WTC11 (cell line): ENCODE results near the gene ACACA. TPM values are rescaled to one million over a fixed set of nuclear protein-coding genes. Genes with fewer than 3 reads are reported as not detected.

ENCODE experiments used
- ATAC-seq: fragments of 200-7000 bp; cut with Tn5 transposase; 2 replicates; pipeline ENCODE4 v1.10.0; 2021; ENCODE audit warnings: mild to moderate bottlenecking, moderate library complexity
- CTCF ChIA-PET: fragments of 300-600 bp; sonication (Branson Sonifier 250); formaldehyde crosslinking; loops from one replicate; lab custom pipeline; 2021; ENCODE audit warnings: antibody characterized with exemption; lab: Charles Lee
- POLR2A ChIA-PET: fragments of 350-600 bp; sonication (Branson Sonifier 250); formaldehyde crosslinking; loops from one replicate; lab custom pipeline; 2021; ENCODE audit warnings: antibody characterized with exemption; lab: Charles Lee
- DNase-seq: peaks from one replicate; pipeline ENCODE4 v3.0.0; 2021; ENCODE audit warnings: low spot score
- H3K27ac Mint-ChIP-seq: 2 replicates; pipeline ENCODE4 v1.8.0; 2021; ENCODE audit warnings: mixed read lengths
- H3K27me3 Mint-ChIP-seq: 2 replicates; pipeline ENCODE4 v1.8.0; 2021; ENCODE audit warnings: low read depth, mild to moderate bottlenecking, moderate library complexity, mixed read lengths
- H3K36me3 Mint-ChIP-seq: 2 replicates; pipeline ENCODE4 v1.8.0; 2021; ENCODE audit warnings: mixed read lengths
- H3K4me1 Mint-ChIP-seq: 2 replicates; pipeline ENCODE4 v1.8.0; 2022; ENCODE audit warnings: mixed read lengths
- H3K4me3 Mint-ChIP-seq: 2 replicates; pipeline ENCODE4 v1.8.0; 2021; ENCODE audit warnings: mild to moderate bottlenecking, moderate library complexity, mixed read lengths
- H3K9me3 Mint-ChIP-seq: 2 replicates; pipeline ENCODE4 v1.8.0; 2021; ENCODE audit warnings: mixed read lengths
- CDX4 ChIP-seq: fragments of 250-450 bp; sonication (Bioruptor Pico); IDR thresholded peaks from 2 replicates; pipeline ENCODE4 v1.9.0; 2021; ENCODE audit warnings: moderate library complexity, mild to moderate bottlenecking, inconsistent platforms, borderline replicate concordance
- ELF4 ChIP-seq: sonication (generic); formaldehyde crosslinking; IDR thresholded peaks from 2 replicates; pipeline ENCODE4 v1.8.1; 2022; ENCODE audit warnings: low read depth, mild to moderate bottlenecking, moderate library complexity, missing genetic modification reagents
- FOXK1 ChIP-seq: sonication (generic); formaldehyde crosslinking; IDR thresholded peaks from 2 replicates; pipeline ENCODE4 v1.8.0; 2022; ENCODE audit warnings: mild to moderate bottlenecking, moderate library complexity, missing genetic modification reagents
- GABPB1 ChIP-seq: sonication (generic); formaldehyde crosslinking; IDR thresholded peaks from 2 replicates; pipeline ENCODE4 v1.8.1; 2023; ENCODE audit warnings: mild to moderate bottlenecking, missing genetic modification reagents
- GRHL2 ChIP-seq: fragments of 250-450 bp; sonication (Bioruptor Pico); IDR thresholded peaks from 2 replicates; pipeline ENCODE4 v1.8.0; 2022; ENCODE audit warnings: mild to moderate bottlenecking, moderate library complexity; ENCODE audit not compliant: insufficient replicate concordance, severe bottlenecking
- HMGA2 ChIP-seq: fragments of 250-450 bp; sonication (Bioruptor Pico); IDR thresholded peaks from 2 replicates; pipeline ENCODE4 v1.4.0; 2021; ENCODE audit warnings: mild to moderate bottlenecking, moderate library complexity
- IRF1 ChIP-seq: sonication (generic); formaldehyde crosslinking; IDR thresholded peaks from 2 replicates; pipeline ENCODE4 v1.8.0; 2023; ENCODE audit warnings: missing genetic modification reagents
- JUN ChIP-seq: sonication (generic); formaldehyde crosslinking; IDR thresholded peaks from 2 replicates; pipeline ENCODE4 v1.8.0; 2023; ENCODE audit warnings: mild to moderate bottlenecking, missing genetic modification reagents
- NFATC4 ChIP-seq: fragments of 250-450 bp; sonication (Bioruptor Pico); IDR thresholded peaks from 2 replicates; pipeline ENCODE4 v1.9.0; 2021; ENCODE audit warnings: mild to moderate bottlenecking
- NFE2L1 ChIP-seq: sonication (generic); formaldehyde crosslinking; IDR thresholded peaks from 2 replicates; pipeline ENCODE4 v1.8.1; 2023; ENCODE audit warnings: missing genetic modification reagents
- NR2C2 ChIP-seq: sonication (generic); formaldehyde crosslinking; IDR thresholded peaks from 2 replicates; pipeline ENCODE4 v1.8.0; 2022; ENCODE audit warnings: mild to moderate bottlenecking, missing genetic modification reagents
- OVOL2 ChIP-seq: fragments of 250-450 bp; sonication (Bioruptor Pico); IDR thresholded peaks from 2 replicates; pipeline ENCODE4 v1.9.0; 2021; ENCODE audit warnings: mild to moderate bottlenecking, borderline replicate concordance
- RELA ChIP-seq: sonication (generic); formaldehyde crosslinking; IDR thresholded peaks from 2 replicates; pipeline ENCODE4 v1.8.1; 2022; ENCODE audit warnings: missing genetic modification reagents, mild to moderate bottlenecking, borderline replicate concordance
- SOX15 ChIP-seq: fragments of 250-450 bp; sonication (Bioruptor Pico); IDR thresholded peaks from 2 replicates; pipeline ENCODE4 v1.9.0; 2021; ENCODE audit warnings: mild to moderate bottlenecking
- SP1 ChIP-seq: sonication (generic); formaldehyde crosslinking; conservative IDR thresholded peaks from 2 replicates; pipeline ENCODE4 v1.8.1; 2022; ENCODE audit warnings: missing genetic modification reagents
- TP53 ChIP-seq: sonication (generic); formaldehyde crosslinking; IDR thresholded peaks from 2 replicates; pipeline ENCODE4 v1.8.1; 2023; ENCODE audit warnings: mild to moderate bottlenecking, missing genetic modification reagents
- USF1 ChIP-seq: sonication (generic); formaldehyde crosslinking; IDR thresholded peaks from 2 replicates; pipeline ENCODE4 v1.8.0; 2022; ENCODE audit warnings: mild to moderate bottlenecking, missing genetic modification reagents
- ZBTB21 ChIP-seq: sonication (generic); formaldehyde crosslinking; IDR thresholded peaks from 2 replicates; pipeline ENCODE4 v1.8.1; 2023; ENCODE audit warnings: mild to moderate bottlenecking, missing genetic modification reagents, borderline replicate concordance
- ZNF219 ChIP-seq: sonication (generic); formaldehyde crosslinking; IDR thresholded peaks from 2 replicates; pipeline ENCODE4 v1.8.0; 2023; ENCODE audit warnings: missing genetic modification reagents, mild to moderate bottlenecking, borderline replicate concordance
- ZNF671 ChIP-seq: fragments of 250-450 bp; sonication (Bioruptor Pico); IDR thresholded peaks from 2 replicates; pipeline ENCODE4 v1.8.0; 2021; ENCODE audit warnings: mild to moderate bottlenecking
- total RNA-seq: library from RNA; stranded (reverse); gene quantifications from 3 replicates; pipeline ENCODE4 v1.2.3, GENCODE V29; 2021
- TF ChIP-seq, protein P1 (sequence below): sonication (generic); formaldehyde crosslinking; IDR thresholded peaks from 2 replicates; pipeline ENCODE4 v1.8.1; 2022; ENCODE audit warnings: mild to moderate bottlenecking, missing genetic modification reagents, moderate library complexity, borderline replicate concordance
- TF ChIP-seq, protein P2 (sequence below): sonication (generic); formaldehyde crosslinking; conservative IDR thresholded peaks from 2 replicates; pipeline ENCODE4 v1.8.1; 2022; ENCODE audit warnings: mild to moderate bottlenecking, missing genetic modification reagents
- TF ChIP-seq, protein P3 (sequence below): fragments of 250-450 bp; sonication (Bioruptor Pico); IDR thresholded peaks from 2 replicates; pipeline ENCODE4 v1.9.0; 2021; ENCODE audit warnings: mild to moderate bottlenecking
- TF ChIP-seq, protein P4 (sequence below): fragments of 250-450 bp; sonication (Bioruptor Pico); conservative IDR thresholded peaks from 2 replicates; pipeline ENCODE4 v1.9.0; 2021; ENCODE audit warnings: mild to moderate bottlenecking
- TF ChIP-seq, protein P5 (sequence below): sonication (generic); formaldehyde crosslinking; IDR thresholded peaks from 2 replicates; pipeline ENCODE4 v1.8.0; 2022; ENCODE audit warnings: missing genetic modification reagents

Gene ACACA
- total RNA-seq, 1 experiment from 2014 or later, result 167 TPM

GRCh38 chr17:37190493-37190892, 216.1 kb downstream of the ACACA start:
- TF ChIP-seq OVOL2 (CRISPR knock-in tag) (no peak), RELA (no peak), ZBTB21 (CRISPR knock-in tag) (no peak), GRHL2 (no peak), HMGA2 (CRISPR knock-in tag) (no peak), ZNF219 (CRISPR knock-in tag) (no peak), ZNF671 (CRISPR knock-in tag) (no peak), NFATC4 (CRISPR knock-in tag) (no peak), CDX4 (CRISPR knock-in tag) (no peak), NR2C2 (CRISPR knock-in tag) (no peak)
- TF ChIP-seq, protein P1, sequence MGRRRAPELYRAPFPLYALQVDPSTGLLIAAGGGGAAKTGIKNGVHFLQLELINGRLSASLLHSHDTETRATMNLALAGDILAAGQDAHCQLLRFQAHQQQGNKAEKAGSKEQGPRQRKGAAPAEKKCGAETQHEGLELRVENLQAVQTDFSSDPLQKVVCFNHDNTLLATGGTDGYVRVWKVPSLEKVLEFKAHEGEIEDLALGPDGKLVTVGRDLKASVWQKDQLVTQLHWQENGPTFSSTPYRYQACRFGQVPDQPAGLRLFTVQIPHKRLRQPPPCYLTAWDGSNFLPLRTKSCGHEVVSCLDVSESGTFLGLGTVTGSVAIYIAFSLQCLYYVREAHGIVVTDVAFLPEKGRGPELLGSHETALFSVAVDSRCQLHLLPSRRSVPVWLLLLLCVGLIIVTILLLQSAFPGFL (CRISPR knock-in tag), result no peak
- TF ChIP-seq, protein P2, sequence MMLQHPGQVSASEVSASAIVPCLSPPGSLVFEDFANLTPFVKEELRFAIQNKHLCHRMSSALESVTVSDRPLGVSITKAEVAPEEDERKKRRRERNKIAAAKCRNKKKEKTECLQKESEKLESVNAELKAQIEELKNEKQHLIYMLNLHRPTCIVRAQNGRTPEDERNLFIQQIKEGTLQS (CRISPR knock-in tag), result no peak
- Mint-ChIP-seq H3K4me1 (peaks cover 6% of the 10 kb centered on the region; the same call in 1 of the 2 replicates), H3K27me3 (no peaks in the 10 kb centered on the region), H3K9me3 (no peaks in the 10 kb centered on the region), H3K36me3 (peaks cover 31% of the 10 kb centered on the region), H3K27ac (no peak overlapping the region), H3K4me3 (no peak overlapping the region)
- CTCF ChIA-PET, result interaction anchor here (5.6 kb wide), 1 partner anchor 16 kb away, joined by 35 read pairs; no protein-coding TSS in a partner anchor
- DNase-seq (no peak), ATAC-seq (no peak)
- POLR2A ChIA-PET, result no interaction called here

GRCh38 chr17:37188157-37188556, 218.5 kb downstream of the ACACA start:
- DNase-seq (no peak), ATAC-seq (no peak)
- POLR2A ChIA-PET, result no interaction called here
- H3K36me3 Mint-ChIP-seq, result peaks cover 31% of the 10 kb centered on the region
- no peak overlapping the region for H3K27ac Mint-ChIP-seq
- H3K27me3 Mint-ChIP-seq, result no peaks in the 10 kb centered on the region
- H3K4me3 Mint-ChIP-seq, result no peak overlapping the region
- CTCF ChIA-PET, result no interaction called here
- H3K9me3 Mint-ChIP-seq, result no peaks in the 10 kb centered on the region
- peaks cover 6% of the 10 kb centered on the region; the same call in 1 of the 2 replicates for H3K4me1 Mint-ChIP-seq
- TF ChIP-seq TP53 (CRISPR knock-in tag) (no peak), NFE2L1 (CRISPR knock-in tag) (no peak), GABPB1 (no peak), USF1 (CRISPR knock-in tag) (no peak), SP1 (CRISPR knock-in tag) (no peak), NR2C2 (CRISPR knock-in tag) (no peak), JUN (CRISPR knock-in tag) (no peak), FOXK1 (CRISPR knock-in tag) (no peak), SOX15 (CRISPR knock-in tag) (no peak), ELF4 (CRISPR knock-in tag) (no peak), IRF1 (CRISPR knock-in tag) (no peak)
- TF ChIP-seq, protein P3, sequence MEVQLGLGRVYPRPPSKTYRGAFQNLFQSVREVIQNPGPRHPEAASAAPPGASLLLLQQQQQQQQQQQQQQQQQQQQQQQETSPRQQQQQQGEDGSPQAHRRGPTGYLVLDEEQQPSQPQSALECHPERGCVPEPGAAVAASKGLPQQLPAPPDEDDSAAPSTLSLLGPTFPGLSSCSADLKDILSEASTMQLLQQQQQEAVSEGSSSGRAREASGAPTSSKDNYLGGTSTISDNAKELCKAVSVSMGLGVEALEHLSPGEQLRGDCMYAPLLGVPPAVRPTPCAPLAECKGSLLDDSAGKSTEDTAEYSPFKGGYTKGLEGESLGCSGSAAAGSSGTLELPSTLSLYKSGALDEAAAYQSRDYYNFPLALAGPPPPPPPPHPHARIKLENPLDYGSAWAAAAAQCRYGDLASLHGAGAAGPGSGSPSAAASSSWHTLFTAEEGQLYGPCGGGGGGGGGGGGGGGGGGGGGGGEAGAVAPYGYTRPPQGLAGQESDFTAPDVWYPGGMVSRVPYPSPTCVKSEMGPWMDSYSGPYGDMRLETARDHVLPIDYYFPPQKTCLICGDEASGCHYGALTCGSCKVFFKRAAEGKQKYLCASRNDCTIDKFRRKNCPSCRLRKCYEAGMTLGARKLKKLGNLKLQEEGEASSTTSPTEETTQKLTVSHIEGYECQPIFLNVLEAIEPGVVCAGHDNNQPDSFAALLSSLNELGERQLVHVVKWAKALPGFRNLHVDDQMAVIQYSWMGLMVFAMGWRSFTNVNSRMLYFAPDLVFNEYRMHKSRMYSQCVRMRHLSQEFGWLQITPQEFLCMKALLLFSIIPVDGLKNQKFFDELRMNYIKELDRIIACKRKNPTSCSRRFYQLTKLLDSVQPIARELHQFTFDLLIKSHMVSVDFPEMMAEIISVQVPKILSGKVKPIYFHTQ, result no peak
- TF ChIP-seq, protein P4, sequence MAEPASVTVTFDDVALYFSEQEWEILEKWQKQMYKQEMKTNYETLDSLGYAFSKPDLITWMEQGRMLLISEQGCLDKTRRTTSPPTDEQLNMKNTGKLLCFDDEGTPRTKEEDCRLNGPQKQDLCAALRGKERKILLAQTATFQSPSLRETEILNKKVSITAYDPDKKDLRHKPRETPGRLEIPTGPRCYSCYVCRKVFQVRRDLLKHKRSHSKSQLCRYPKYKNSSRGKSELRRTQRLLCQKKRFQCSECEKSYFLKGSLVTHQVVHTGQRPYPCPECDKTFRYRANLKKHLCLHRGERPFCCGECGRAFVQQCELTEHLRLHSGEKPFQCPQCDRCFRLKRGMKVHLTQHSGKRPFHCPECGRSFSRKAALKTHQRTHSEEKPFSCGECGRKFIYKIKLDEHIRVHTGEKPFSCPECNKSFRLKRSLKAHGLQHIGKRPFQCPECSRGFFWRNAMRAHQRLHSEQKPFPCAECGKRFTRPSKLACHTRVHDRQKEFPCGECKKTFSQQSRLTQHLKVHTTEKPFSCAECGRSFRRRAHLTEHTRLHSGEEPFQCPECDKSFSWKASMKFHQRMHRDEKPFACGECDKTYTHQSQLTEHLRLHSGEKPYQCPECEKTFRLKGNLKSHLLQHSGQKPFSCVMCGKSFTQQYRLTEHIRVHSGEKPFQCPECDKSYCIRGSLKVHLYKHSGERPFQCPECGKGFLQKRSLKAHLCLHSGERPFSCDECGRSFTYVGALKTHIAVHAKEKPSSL (CRISPR knock-in tag), result no peak
- TF ChIP-seq, protein P5, sequence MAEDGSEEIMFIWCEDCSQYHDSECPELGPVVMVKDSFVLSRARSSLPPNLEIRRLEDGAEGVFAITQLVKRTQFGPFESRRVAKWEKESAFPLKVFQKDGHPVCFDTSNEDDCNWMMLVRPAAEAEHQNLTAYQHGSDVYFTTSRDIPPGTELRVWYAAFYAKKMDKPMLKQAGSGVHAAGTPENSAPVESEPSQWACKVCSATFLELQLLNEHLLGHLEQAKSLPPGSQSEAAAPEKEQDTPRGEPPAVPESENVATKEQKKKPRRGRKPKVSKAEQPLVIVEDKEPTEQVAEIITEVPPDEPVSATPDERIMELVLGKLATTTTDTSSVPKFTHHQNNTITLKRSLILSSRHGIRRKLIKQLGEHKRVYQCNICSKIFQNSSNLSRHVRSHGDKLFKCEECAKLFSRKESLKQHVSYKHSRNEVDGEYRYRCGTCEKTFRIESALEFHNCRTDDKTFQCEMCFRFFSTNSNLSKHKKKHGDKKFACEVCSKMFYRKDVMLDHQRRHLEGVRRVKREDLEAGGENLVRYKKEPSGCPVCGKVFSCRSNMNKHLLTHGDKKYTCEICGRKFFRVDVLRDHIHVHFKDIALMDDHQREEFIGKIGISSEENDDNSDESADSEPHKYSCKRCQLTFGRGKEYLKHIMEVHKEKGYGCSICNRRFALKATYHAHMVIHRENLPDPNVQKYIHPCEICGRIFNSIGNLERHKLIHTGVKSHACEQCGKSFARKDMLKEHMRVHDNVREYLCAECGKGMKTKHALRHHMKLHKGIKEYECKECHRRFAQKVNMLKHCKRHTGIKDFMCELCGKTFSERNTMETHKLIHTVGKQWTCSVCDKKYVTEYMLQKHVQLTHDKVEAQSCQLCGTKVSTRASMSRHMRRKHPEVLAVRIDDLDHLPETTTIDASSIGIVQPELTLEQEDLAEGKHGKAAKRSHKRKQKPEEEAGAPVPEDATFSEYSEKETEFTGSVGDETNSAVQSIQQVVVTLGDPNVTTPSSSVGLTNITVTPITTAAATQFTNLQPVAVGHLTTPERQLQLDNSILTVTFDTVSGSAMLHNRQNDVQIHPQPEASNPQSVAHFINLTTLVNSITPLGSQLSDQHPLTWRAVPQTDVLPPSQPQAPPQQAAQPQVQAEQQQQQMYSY (CRISPR knock-in tag), result no peak
